22Rv1 (cell line): Measurements from ENCODE around the gene GFY.

ENCODE experiments used
- CTCF ChIP-seq: fragments of 450-650 bp; IDR thresholded peaks from 2 replicates; pipeline ENCODE4 v1.5.1; 2017; ENCODE audit warnings: mild to moderate bottlenecking
- ZFX ChIP-seq: fragments of 450-650 bp; IDR thresholded peaks from 2 replicates; pipeline ENCODE4 v1.6.1; 2017; ENCODE audit warnings: antibody characterized with exemption, borderline replicate concordance

DNA sequence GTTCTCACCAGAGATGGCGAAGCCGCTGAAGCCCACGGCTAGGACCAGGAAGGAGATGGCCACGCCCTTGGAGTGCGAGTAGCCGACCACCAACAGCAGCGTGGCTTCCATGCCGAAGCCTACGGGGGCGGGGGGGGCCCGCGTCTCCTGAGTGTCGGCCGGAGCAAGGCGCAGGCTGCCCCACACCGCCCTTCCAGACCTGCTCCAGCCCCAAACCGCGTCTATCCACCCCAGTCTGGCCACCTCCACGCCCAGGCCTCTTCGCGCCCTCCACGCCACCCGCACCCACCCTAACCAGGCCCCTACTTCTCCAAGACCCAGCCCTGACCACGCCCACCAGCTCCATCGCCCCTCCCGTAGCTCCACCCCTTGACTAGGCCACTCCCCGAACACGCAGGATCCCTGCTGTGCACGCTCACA, 6.2 kb downstream of the GFY start:
- TF ChIP-seq CTCF = no peak
- no peak for TF ChIP-seq ZFX
